Natural killer cell (primary cell): ENCODE results near the gene DLGAP4. TPM values are rescaled to one million over a fixed set of nuclear protein-coding genes. Genes with fewer than 3 reads are reported as not detected.
A peak's percentile ranks its signal among the peaks of the same experiment; 100 is the strongest.

Experiments used
- ATAC-seq, 3 donors: fragments of 150-1000 bp in 2 of 3; fragments of 200-7000 bp in 1 of 3; cut with Tn5 transposase; 1 replicate in 1 of 3; 2 replicates in 2 of 3; pipeline ENCODE4 v1.10.0; 2021; ENCODE audit warnings: mild to moderate bottlenecking in 2 of 3, moderate library complexity in 2 of 3
- DNase-seq, 2 donors: peaks; one replicate each; pipeline versions ENCODE4 v3.0.0 to v3.0.0-alpha.2; 2013 to 2021; ENCODE audit warnings: mixed read lengths in 1 of 2
- H3K27ac ChIP-seq: one replicate; pipeline ENCODE4 v1.5.1; 2013; ENCODE audit warnings: mild to moderate bottlenecking, low read length
- H3K27me3 ChIP-seq: one replicate; pipeline ENCODE4 v1.6.1; 2013; ENCODE audit warnings: low read length; ENCODE audit not compliant: control insufficient read depth, insufficient read depth
- H3K36me3 ChIP-seq: one replicate; pipeline ENCODE4 v1.6.1; 2013; ENCODE audit warnings: low read length; ENCODE audit not compliant: control insufficient read depth, insufficient read depth
- H3K4me1 ChIP-seq: one replicate; pipeline ENCODE4 v1.6.1; 2013; ENCODE audit warnings: low read length; ENCODE audit not compliant: control insufficient read depth, insufficient read depth
- H3K4me3 ChIP-seq: one replicate; pipeline ENCODE4 v1.5.1; 2013; ENCODE audit warnings: low read length
- H3K9me3 ChIP-seq: one replicate; pipeline ENCODE4 v1.6.1; 2013; ENCODE audit warnings: low read length; ENCODE audit not compliant: control insufficient read depth, insufficient read depth
- H3K27ac Mint-ChIP-seq, 2 donors: one replicate each; pipeline ENCODE4 v1.8.0; 2022; ENCODE audit warnings: mild to moderate bottlenecking in 2 of 2, mixed read lengths in 2 of 2, moderate library complexity in 1 of 2
- H3K27me3 Mint-ChIP-seq, 2 donors: one replicate each; pipeline ENCODE4 v1.8.0; 2022; ENCODE audit warnings: low read depth in 2 of 2, mixed read lengths in 2 of 2
- H3K36me3 Mint-ChIP-seq: one replicate; pipeline ENCODE4 v1.8.0; 2022; ENCODE audit warnings: mixed read lengths
- H3K4me1 Mint-ChIP-seq, 2 donors: one replicate each; pipeline ENCODE4 v1.8.0; 2022; ENCODE audit warnings: mixed read lengths in 2 of 2
- H3K4me3 Mint-ChIP-seq: one replicate; pipeline ENCODE4 v1.8.0; 2022; ENCODE audit warnings: mild to moderate bottlenecking, moderate library complexity, mixed read lengths
- H3K9me3 Mint-ChIP-seq, 2 donors: one replicate each; pipeline ENCODE4 v1.8.0; 2022; ENCODE audit warnings: mixed read lengths in 2 of 2
- WGBS: methylation state at CpG from one replicate; pipeline ENCODE4 v1.1.7; 2013; ENCODE audit warnings: missing lambda C conversion rate; ENCODE audit not compliant: insufficient coverage; 5-methylcytosine and 5-hydroxymethylcytosine counted together
- intact Hi-C: fragments of 100-400 bp; cut with micrococcal nuclease; formaldehyde crosslinking; loops from one replicate; pipeline ENCODE4 v1.14.2; 2022
- total RNA-seq, 4 donors: library from RNA; stranded (reverse); fragments of 120-200 nt in 1 of 4; gene quantifications; one replicate each; pipeline versions ENCODE4 v1.2.3 to v1.2.4, GENCODE V29; 2013 to 2022
- TF ChIP-seq, protein P1 (sequence below): fragments of 200-600 bp; IDR thresholded peaks from one replicate; pipeline ENCODE4 v1.8.0; 2022; ENCODE audit warnings: antibody characterized with exemption

Gene DLGAP4
- total RNA-seq, 3 donors from 2014 or later (not counting 1 experiment from before 2014, with no cell fraction given): 47.9 to 51.6 (median 51.2) TPM

DNA sequence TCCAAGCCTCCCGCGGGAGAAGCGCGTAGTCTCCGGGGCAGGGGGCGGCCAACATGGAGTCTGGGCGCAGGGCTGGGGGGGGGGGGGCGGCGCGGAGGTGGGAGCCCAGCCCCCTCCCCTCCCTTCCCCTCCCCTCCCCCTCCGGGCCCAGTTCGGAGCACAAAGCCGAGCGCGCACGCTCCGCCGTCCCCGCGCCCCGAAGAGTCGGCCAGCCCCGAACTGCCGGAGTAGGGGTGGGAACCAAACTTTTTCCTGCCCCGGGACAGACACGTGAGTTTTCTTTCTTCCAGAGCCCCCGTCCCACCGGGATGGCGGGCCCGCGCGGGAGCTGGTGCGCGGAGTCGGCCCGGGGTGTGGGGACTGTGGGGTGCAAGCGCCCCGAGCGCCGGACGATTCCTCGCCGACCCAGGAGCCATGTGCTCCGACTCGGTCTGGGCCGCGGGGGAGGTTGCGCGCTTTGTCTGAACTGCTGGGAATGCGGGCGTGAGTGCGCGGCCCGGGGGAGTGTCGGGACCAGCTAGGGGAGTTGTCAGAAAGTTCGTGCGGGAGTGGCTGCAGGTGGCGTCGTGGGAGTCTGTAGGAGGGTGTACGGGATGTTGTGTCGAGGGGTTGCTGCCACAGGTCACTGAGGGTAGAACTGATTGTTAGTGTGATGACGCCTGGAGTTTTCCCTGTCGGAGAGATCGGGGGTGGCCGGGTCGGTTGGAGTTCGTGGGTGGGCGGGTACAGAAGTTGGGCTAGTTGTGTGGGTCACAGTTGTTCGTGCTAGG, 268.4 kb downstream of the DLGAP4 start:
- TF ChIP-seq, protein P1, sequence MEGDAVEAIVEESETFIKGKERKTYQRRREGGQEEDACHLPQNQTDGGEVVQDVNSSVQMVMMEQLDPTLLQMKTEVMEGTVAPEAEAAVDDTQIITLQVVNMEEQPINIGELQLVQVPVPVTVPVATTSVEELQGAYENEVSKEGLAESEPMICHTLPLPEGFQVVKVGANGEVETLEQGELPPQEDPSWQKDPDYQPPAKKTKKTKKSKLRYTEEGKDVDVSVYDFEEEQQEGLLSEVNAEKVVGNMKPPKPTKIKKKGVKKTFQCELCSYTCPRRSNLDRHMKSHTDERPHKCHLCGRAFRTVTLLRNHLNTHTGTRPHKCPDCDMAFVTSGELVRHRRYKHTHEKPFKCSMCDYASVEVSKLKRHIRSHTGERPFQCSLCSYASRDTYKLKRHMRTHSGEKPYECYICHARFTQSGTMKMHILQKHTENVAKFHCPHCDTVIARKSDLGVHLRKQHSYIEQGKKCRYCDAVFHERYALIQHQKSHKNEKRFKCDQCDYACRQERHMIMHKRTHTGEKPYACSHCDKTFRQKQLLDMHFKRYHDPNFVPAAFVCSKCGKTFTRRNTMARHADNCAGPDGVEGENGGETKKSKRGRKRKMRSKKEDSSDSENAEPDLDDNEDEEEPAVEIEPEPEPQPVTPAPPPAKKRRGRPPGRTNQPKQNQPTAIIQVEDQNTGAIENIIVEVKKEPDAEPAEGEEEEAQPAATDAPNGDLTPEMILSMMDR: no peak
- peak overlapping the region; percentile 89 to 90 for H3K27ac Mint-ChIP-seq
- Histone ChIP-seq H3K27me3 (no peaks in the 10 kb centered on the region), H3K9me3 (no peaks in the 10 kb centered on the region), H3K27ac (peak overlapping the region; percentile 98), H3K4me3 (peak overlapping the region; percentile 100), H3K4me1 (peaks cover 23% of the 10 kb centered on the region), H3K36me3 (peaks cover 10% of the 10 kb centered on the region)
- no peaks in the 10 kb centered on the region for H3K9me3 Mint-ChIP-seq
- H3K4me3 Mint-ChIP-seq: peak overlapping the region; percentile 92
- H3K36me3 Mint-ChIP-seq: no peaks in the 10 kb centered on the region
- intact Hi-C loops: loop anchor here (5.0 kb wide), 1 partner anchor 73 kb away; the partner anchor contains the start of gene SLA2
- peaks cover 28 to 31% of the 10 kb centered on the region in 2 donors for H3K4me1 Mint-ChIP-seq
- 1% methylated on average over 57 of the region's 69 CpGs for WGBS
- ATAC-seq (peak in 1 of 3 donors; percentile 7), DNase-seq (peak; percentile 41 to 71)
- H3K27me3 Mint-ChIP-seq: no peaks in the 10 kb centered on the region

DNA sequence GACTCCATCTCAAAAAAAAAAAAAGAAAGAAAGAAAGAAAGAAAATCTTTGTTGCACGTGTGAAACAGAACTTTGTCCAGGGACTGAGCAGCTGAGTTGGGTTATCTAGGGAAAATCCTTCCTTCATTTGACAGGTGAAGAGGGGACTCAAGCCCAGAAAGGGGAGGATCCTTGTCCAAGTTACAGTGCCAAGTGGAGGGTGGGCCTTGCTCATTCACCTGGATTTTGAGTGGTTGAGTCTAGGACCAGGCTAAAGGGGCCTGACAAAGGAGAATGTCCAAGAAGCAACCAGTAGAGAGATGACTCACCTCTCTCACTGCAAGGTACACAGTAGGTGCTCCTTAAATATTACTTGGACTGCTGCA, 269.9 kb downstream of the DLGAP4 start:
- Mint-ChIP-seq H3K4me1 (peaks cover 28 to 31% of the 10 kb centered on the region in 2 donors), H3K4me3 (peak overlapping the region; percentile 56), H3K27me3 (no peaks in the 10 kb centered on the region), H3K9me3 (no peaks in the 10 kb centered on the region), H3K36me3 (no peaks in the 10 kb centered on the region), H3K27ac (peak overlapping the region; percentile 89 to 90)
- H3K4me3 ChIP-seq: no peak overlapping the region
- peaks cover 22% of the 10 kb centered on the region for H3K36me3 ChIP-seq
- no peak for ATAC-seq
- H3K27ac ChIP-seq: no peak overlapping the region
- H3K9me3 ChIP-seq: no peaks in the 10 kb centered on the region
- TF ChIP-seq, protein P1: no peak
- WGBS: 83% methylated on average over 1 of the region's 1 CpG
- DNase-seq: peak in 1 of 2 donors; percentile 2
- H3K27me3 ChIP-seq: no peaks in the 10 kb centered on the region
- H3K4me1 ChIP-seq: peaks cover 23% of the 10 kb centered on the region
- intact Hi-C loops: no loop called here

Other genes with a start within 250 kb of the DLGAP4 start
- gene EPB41L1, start 151.6 kb upstream of the DLGAP4 start, total RNA-seq: under 1 TPM in 2 of 3 donors, not detected in 1; 0.21 to 0.29 TPM
- 10 to 100 TPM; 22.6 to 26.5 (median 25.6) TPM for gene AAR2, start 69.9 kb upstream of the DLGAP4 start, total RNA-seq
- 10 to 100 TPM in 1 of 3 donors, 1 to 10 TPM in 2; 2.7 to 13.5 (median 2.7) TPM for gene MYL9, start 235.2 kb downstream of the DLGAP4 start, total RNA-seq